ENCODE results near the gene OPCML.

Gene OPCML

DNA sequence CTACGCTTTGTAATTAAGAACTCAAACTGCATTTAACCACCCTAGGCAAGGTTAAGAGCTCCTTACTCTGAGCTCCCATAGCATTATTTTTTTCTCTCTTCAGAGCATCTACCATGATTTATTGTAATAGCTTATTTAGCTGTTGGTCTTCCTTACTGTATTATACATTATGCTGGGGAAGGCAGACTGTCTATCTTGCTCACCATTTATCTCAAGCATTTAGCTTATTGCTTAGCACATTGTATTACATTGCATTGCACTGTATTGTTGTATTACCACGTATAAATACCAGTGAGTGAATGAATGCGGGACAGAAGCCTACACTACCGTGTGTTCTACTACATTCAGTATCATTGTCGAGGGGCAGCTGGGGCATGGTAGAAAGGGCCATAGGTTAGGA lies 324.3 kb downstream of the OPCML start:
- no peak overlapping the region for H3K4me2 ChIP-seq (ENCODE audit: low read depth, low read length)
- H3K9ac ChIP-seq (ENCODE audit: low read length): no peak overlapping the region
- H3K27me3 ChIP-seq (replicated peaks; ENCODE audit: insufficient read depth, low read length): no peaks in the 10 kb centered on the region
- H3K79me2 ChIP-seq (ENCODE audit: low read length): no peaks in the 10 kb centered on the region
- no peak overlapping the region for H3K27ac ChIP-seq (ENCODE audit: low read length)
- no peak for DNase-seq
- H3K4me3 ChIP-seq (ENCODE audit: low read length): no peak overlapping the region
- H3K9me2 ChIP-seq (replicated peaks; ENCODE audit: insufficient read depth, low read length): no peaks in the 10 kb centered on the region
- no peaks in the 10 kb centered on the region for H4K20me1 ChIP-seq (ENCODE audit: insufficient read depth, low read length)
- no peaks in the 10 kb centered on the region for H3K4me1 ChIP-seq (ENCODE audit: low read length)
- no peaks in the 10 kb centered on the region for H3K36me3 ChIP-seq (replicated peaks; ENCODE audit: insufficient read depth, low read length)
- TF ChIP-seq EZH2 (optimal IDR thresholded peaks at IDR 0.05; ENCODE audit: low read depth, low read length) (no peak), EZH2phosphoT487 (IDR thresholded peaks at IDR 0.05; ENCODE audit: low read length) (no peak), CTCF (IDR thresholded peaks at IDR 0.05; ENCODE audit: low read length) (no peak)
- no peaks in the 10 kb centered on the region for H3F3A ChIP-seq (ENCODE audit: insufficient read depth, low read length)
- no peaks in the 10 kb centered on the region for H3K9me3 ChIP-seq (replicated peaks; ENCODE audit: insufficient read depth, low read length)
- no peak overlapping the region for H2AFZ ChIP-seq (ENCODE audit: low read length)

- no peak for DNase-seq
- no peaks in the 10 kb centered on the region for H3K9me3 ChIP-seq (replicated peaks; ENCODE audit: insufficient read depth, low read length)
- no peaks in the 10 kb centered on the region for H4K20me1 ChIP-seq (ENCODE audit: insufficient read depth, low read length)
- H3K27ac ChIP-seq (ENCODE audit: low read length): no peak overlapping the region
- H3K36me3 ChIP-seq (replicated peaks; ENCODE audit: insufficient read depth, low read length): no peaks in the 10 kb centered on the region
- no peaks in the 10 kb centered on the region for H3K9me2 ChIP-seq (replicated peaks; ENCODE audit: insufficient read depth, low read length)
- no peak overlapping the region for H3K4me2 ChIP-seq (ENCODE audit: low read depth, low read length)
- H2AFZ ChIP-seq (ENCODE audit: low read length): no peak overlapping the region
- no peaks in the 10 kb centered on the region for H3F3A ChIP-seq (ENCODE audit: insufficient read depth, low read length)
- TF ChIP-seq CTCF (IDR thresholded peaks at IDR 0.05; ENCODE audit: low read length) (no peak), EZH2 (optimal IDR thresholded peaks at IDR 0.05; ENCODE audit: low read depth, low read length) (no peak), EZH2phosphoT487 (IDR thresholded peaks at IDR 0.05; ENCODE audit: low read length) (no peak)
- H3K4me3 ChIP-seq (ENCODE audit: low read length): no peak overlapping the region
- no peaks in the 10 kb centered on the region for H3K27me3 ChIP-seq (replicated peaks; ENCODE audit: insufficient read depth, low read length)
- no peaks in the 10 kb centered on the region for H3K4me1 ChIP-seq (ENCODE audit: low read length)
- no peak overlapping the region for H3K9ac ChIP-seq (ENCODE audit: low read length)
- no peaks in the 10 kb centered on the region for H3K79me2 ChIP-seq (ENCODE audit: low read length)
These were observed 325.8 kb downstream of the OPCML start for GRCh38 chr11:133206313-133207005.

DNA sequence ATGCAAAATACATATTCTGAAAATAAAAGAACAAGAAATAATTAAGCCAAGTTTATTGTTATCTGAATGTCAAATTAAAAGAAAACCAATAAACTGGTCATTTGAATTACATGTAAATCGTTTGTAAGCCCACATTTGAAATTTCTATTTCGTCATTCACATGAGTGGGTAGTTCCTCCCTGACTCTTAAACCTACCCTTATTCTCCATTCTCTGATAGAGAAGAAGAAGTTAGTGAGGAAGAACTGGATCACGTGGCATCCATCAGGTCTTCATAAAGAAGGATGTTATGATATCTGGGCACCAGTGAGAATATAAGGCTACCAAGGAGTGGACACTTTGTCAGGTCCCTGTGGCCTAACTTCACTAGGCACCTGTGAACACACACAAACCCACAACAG lies 328.1 kb downstream of the OPCML start:
- no peaks in the 10 kb centered on the region for H3K36me3 ChIP-seq (replicated peaks; ENCODE audit: insufficient read depth, low read length)
- no peak overlapping the region for H2AFZ ChIP-seq (ENCODE audit: low read length)
- no peak overlapping the region for H3K4me2 ChIP-seq (ENCODE audit: low read depth, low read length)
- no peaks in the 10 kb centered on the region for H3F3A ChIP-seq (ENCODE audit: insufficient read depth, low read length)
- H3K9me3 ChIP-seq (replicated peaks; ENCODE audit: insufficient read depth, low read length): no peaks in the 10 kb centered on the region
- H3K9me2 ChIP-seq (replicated peaks; ENCODE audit: insufficient read depth, low read length): no peaks in the 10 kb centered on the region
- H3K27ac ChIP-seq (ENCODE audit: low read length): no peak overlapping the region
- no peak overlapping the region for H3K9ac ChIP-seq (ENCODE audit: low read length)
- no peak for TF ChIP-seq EZH2 (optimal IDR thresholded peaks at IDR 0.05; ENCODE audit: low read depth, low read length)
- TF ChIP-seq EZH2phosphoT487 (IDR thresholded peaks at IDR 0.05; ENCODE audit: low read length): no peak
- no peak for TF ChIP-seq CTCF (IDR thresholded peaks at IDR 0.05; ENCODE audit: low read length)
- H3K4me3 ChIP-seq (ENCODE audit: low read length): no peak overlapping the region
- H4K20me1 ChIP-seq (ENCODE audit: insufficient read depth, low read length): no peaks in the 10 kb centered on the region
- no peaks in the 10 kb centered on the region for H3K79me2 ChIP-seq (ENCODE audit: low read length)
- no peak for DNase-seq
- H3K27me3 ChIP-seq (replicated peaks; ENCODE audit: insufficient read depth, low read length): no peaks in the 10 kb centered on the region
- no peaks in the 10 kb centered on the region for H3K4me1 ChIP-seq (ENCODE audit: low read length)
